Mucosa of rectum (tissue), 2 donors: ENCODE results near the gene BZW1.

Experiments
- H3K27ac ChIP-seq, 2 donors: one replicate each; pipeline ENCODE4 v1.7.0; 2013; ENCODE audit warnings: inconsistent platforms in 2 of 2, low read depth in 2 of 2, low read length in 2 of 2
- H3K27me3 ChIP-seq, 2 donors: one replicate each; pipeline ENCODE4 v1.7.0; 2013; ENCODE audit warnings: low read length in 2 of 2; ENCODE audit not compliant: control insufficient read depth in 2 of 2, insufficient read depth in 2 of 2
- H3K36me3 ChIP-seq, 2 donors: one replicate each; pipeline ENCODE4 v1.7.0; 2013; ENCODE audit warnings: low read length in 2 of 2; ENCODE audit not compliant: control insufficient read depth in 2 of 2, insufficient read depth in 2 of 2
- H3K4me1 ChIP-seq, 2 donors: one replicate each; pipeline ENCODE4 v1.7.0; 2013; ENCODE audit warnings: low read length in 2 of 2, mild to moderate bottlenecking in 1 of 2; ENCODE audit not compliant: control insufficient read depth in 2 of 2, insufficient read depth in 2 of 2
- H3K4me3 ChIP-seq, 2 donors: one replicate each; pipeline ENCODE4 v1.7.0; 2013; ENCODE audit warnings: low read length in 2 of 2
- H3K9ac ChIP-seq, 2 donors: one replicate each; pipeline ENCODE4 v1.7.0; 2013; ENCODE audit warnings: low read length in 2 of 2, low read depth in 1 of 2, mild to moderate bottlenecking in 1 of 2
- H3K9me3 ChIP-seq, 2 donors: one replicate each; pipeline ENCODE4 v1.7.0; 2013; ENCODE audit warnings: low read length in 2 of 2; ENCODE audit not compliant: control insufficient read depth in 2 of 2
- donor health status: healthy.
- donor health status: Normal muscosa, but diverticular disease.

BZW1 gene

DNA sequence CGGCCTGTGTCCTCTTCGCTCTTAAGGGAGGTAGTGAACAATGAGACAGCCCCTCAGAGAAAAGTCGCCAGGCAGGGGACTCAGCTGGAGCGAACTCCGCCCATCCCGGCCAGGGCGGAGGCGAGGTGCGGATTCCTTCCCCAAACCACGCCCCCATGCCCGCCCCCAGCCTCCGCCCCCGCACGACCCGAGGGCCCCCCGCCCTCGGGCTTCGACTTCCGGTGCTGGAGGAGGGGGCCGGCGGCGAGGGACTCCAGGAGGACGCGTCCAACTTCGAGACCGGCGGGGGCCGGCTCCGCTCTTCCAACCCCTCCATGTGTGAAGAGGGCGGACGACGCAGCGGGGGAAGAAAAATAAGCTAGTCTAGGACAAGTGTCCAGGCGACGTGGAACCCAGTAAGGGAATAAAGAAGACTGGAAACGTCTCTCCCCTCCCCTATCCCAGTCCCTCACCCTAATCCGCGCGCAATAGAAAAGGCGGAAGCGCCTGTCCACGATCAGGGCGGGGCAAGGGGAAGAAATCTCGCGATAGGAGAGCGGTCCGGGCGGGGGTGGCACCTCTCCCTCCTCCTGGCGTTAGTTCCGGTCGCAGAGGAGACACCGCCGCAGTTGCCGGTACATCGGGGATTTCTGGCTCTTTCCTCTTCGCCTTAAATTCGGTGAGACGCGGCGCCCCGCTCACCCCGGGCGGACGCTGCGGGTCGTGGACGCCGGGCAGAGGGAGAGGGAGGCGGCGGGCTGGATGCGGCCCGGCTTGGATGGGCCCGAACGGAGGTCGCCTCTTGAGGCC is at the start of gene BZW1:
Gene BZW1, plus strand, starts transcription at position 578 of the 789 bp plus-strand sequence. CDS start 1,308 bp downstream, outside the sequence.
- Histone ChIP-seq H3K9ac (peak within 1 kb of the TSS; percentile 93 to 94), H3K4me3 (peak within 1 kb of the TSS; percentile 80 to 82), H3K9me3 (no peaks in the 10 kb centered on the region), H3K27ac (peak within 1 kb of the TSS; percentile 98), H3K36me3 (peaks cover 26 to 27% of the 10 kb centered on the region in 2 donors), H3K27me3 (no peaks in the 10 kb centered on the region), H3K4me1 (peaks cover 19 to 21% of the 10 kb centered on the region in 2 donors)

DNA sequence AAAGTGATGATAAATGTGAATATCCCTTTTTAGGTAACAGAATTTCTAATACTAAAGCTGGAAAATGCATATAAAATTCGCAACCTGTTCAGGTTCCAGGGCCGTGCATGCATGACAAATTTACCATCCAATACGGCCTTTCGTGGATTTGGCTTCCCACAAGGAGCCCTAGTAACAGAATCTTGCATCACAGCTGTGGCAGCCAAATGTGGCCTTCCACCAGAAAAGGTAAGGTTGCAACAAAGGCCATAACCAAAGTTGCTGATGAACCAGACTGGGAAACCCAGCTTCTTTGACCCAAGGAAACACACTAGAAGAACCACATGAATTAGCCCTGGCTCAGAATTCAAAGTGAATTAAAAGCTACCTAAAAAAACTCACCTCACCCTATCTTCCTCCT is 49.6 kb upstream of the BZW1 start:
- Histone ChIP-seq H3K36me3 (no peaks in the 10 kb centered on the region), H3K27ac (no peak overlapping the region), H3K27me3 (no peaks in the 10 kb centered on the region), H3K9me3 (no peaks in the 10 kb centered on the region), H3K4me3 (no peak overlapping the region), H3K9ac (no peak overlapping the region), H3K4me1 (peaks cover 3 to 11% of the 10 kb centered on the region in 2 donors)

- Histone ChIP-seq H3K27me3 (no peaks in the 10 kb centered on the region), H3K4me1 (peaks cover 0 to 6% of the 10 kb centered on the region in 2 donors), H3K36me3 (no peaks in the 10 kb centered on the region), H3K27ac (no peak overlapping the region), H3K9ac (no peak overlapping the region), H3K9me3 (no peaks in the 10 kb centered on the region), H3K4me3 (no peak overlapping the region)
Observed at GRCh38 chr2:200763422-200763821, 48.3 kb upstream of the BZW1 start.

- Histone ChIP-seq H3K9me3 (no peaks in the 10 kb centered on the region), H3K4me3 (no peak overlapping the region), H3K27me3 (no peaks in the 10 kb centered on the region), H3K27ac (no peak overlapping the region), H3K36me3 (no peaks in the 10 kb centered on the region), H3K9ac (no peak overlapping the region), H3K4me1 (peaks cover 0 to 6% of the 10 kb centered on the region in 2 donors)
Observed at GRCh38 chr2:200765139-200765951, 46.4 kb upstream of the BZW1 start.

GRCh38 chr2:200765995-200766660 is 45.6 kb upstream of the BZW1 start:
- no peak overlapping the region for H3K27ac ChIP-seq
- H3K9me3 ChIP-seq, result no peaks in the 10 kb centered on the region
- no peaks in the 10 kb centered on the region for H3K27me3 ChIP-seq
- H3K9ac ChIP-seq, result no peak overlapping the region
- H3K36me3 ChIP-seq, result no peaks in the 10 kb centered on the region
- H3K4me1 ChIP-seq, result peaks cover 0 to 6% of the 10 kb centered on the region in 2 donors
- no peak overlapping the region for H3K4me3 ChIP-seq

- H3K9me3 ChIP-seq, result no peaks in the 10 kb centered on the region
Observed at GRCh38 chr2:200767111-200767885, 44.4 kb upstream of the BZW1 start.

GRCh38 chr2:200770847-200771246 is 40.9 kb upstream of the BZW1 start:
- Histone ChIP-seq H3K27ac (no peak overlapping the region), H3K9ac (no peak overlapping the region), H3K36me3 (no peaks in the 10 kb centered on the region), H3K9me3 (no peaks in the 10 kb centered on the region), H3K4me3 (no peak overlapping the region), H3K27me3 (no peaks in the 10 kb centered on the region), H3K4me1 (peaks cover 0 to 1% of the 10 kb centered on the region in 2 donors)

More at GRCh38 chr2:200767111-200767885, 44.4 kb upstream of the BZW1 start:
- H3K27me3 ChIP-seq, result no peaks in the 10 kb centered on the region
- H3K36me3 ChIP-seq, result no peaks in the 10 kb centered on the region
- no peak overlapping the region for H3K9ac ChIP-seq
- peaks cover 0 to 6% of the 10 kb centered on the region in 2 donors for H3K4me1 ChIP-seq
- H3K27ac ChIP-seq, result no peak overlapping the region
- H3K4me3 ChIP-seq, result no peak overlapping the region

DNA sequence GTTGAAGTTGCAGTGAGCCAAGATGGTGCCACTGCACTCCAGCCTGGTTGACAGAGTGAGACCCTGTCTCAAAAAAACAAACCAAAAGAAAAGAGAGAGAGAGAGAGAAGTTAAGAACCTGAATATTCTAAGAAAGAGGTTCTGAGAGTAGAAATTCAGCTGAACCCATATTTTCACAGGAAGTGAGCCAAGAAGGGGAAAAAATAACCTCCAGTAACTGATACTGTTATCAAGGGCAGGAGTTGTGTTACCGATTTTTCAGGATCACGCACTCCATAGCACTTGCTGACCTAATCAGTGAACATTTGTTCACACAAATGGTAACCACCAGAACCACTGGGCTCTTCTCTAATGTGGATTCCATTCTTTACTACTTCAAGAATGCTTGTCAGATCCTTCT is 39.1 kb upstream of the BZW1 start:
- no peaks in the 10 kb centered on the region for H3K36me3 ChIP-seq
- no peak overlapping the region for H3K27ac ChIP-seq
- H3K27me3 ChIP-seq, result no peaks in the 10 kb centered on the region
- peaks cover 0 to 5% of the 10 kb centered on the region in 2 donors for H3K4me1 ChIP-seq
- no peaks in the 10 kb centered on the region for H3K9me3 ChIP-seq
- H3K9ac ChIP-seq, result no peak overlapping the region
- no peak overlapping the region for H3K4me3 ChIP-seq

DNA sequence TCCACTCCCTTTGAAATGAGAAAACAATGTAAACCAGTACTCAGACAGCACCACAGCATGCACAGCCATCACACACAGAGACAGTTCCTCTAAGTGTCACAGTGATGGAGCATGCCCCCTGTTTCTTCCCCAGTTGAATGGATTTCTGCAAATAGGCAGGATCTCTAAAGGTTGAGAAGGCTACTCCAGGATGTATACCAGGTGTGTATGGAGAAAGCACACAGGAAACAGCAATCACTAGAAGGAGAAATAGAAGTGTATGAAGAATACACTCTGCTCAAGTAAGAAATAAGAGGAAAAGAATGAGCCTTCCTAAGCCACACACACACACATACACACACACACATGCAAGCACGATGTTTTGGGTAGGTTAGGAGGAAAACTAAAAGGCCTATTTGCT is 38.6 kb upstream of the BZW1 start:
- Histone ChIP-seq H3K9ac (no peak overlapping the region), H3K36me3 (no peaks in the 10 kb centered on the region), H3K27ac (no peak overlapping the region), H3K27me3 (no peaks in the 10 kb centered on the region), H3K4me3 (no peak overlapping the region), H3K9me3 (no peaks in the 10 kb centered on the region), H3K4me1 (peaks cover 0 to 5% of the 10 kb centered on the region in 2 donors)
